ENCODE data around the gene KIF9.
"Not testable (repeated sequence)": the region's sequence is repeated elsewhere in the genome, so short reads cannot be mapped to it uniquely, and the experiment has no call there.

KIF9 gene, protein sequence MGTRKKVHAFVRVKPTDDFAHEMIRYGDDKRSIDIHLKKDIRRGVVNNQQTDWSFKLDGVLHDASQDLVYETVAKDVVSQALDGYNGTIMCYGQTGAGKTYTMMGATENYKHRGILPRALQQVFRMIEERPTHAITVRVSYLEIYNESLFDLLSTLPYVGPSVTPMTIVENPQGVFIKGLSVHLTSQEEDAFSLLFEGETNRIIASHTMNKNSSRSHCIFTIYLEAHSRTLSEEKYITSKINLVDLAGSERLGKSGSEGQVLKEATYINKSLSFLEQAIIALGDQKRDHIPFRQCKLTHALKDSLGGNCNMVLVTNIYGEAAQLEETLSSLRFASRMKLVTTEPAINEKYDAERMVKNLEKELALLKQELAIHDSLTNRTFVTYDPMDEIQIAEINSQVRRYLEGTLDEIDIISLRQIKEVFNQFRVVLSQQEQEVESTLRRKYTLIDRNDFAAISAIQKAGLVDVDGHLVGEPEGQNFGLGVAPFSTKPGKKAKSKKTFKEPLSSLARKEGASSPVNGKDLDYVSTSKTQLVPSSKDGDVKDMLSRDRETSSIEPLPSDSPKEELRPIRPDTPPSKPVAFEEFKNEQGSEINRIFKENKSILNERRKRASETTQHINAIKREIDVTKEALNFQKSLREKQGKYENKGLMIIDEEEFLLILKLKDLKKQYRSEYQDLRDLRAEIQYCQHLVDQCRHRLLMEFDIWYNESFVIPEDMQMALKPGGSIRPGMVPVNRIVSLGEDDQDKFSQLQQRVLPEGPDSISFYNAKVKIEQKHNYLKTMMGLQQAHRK

DNA sequence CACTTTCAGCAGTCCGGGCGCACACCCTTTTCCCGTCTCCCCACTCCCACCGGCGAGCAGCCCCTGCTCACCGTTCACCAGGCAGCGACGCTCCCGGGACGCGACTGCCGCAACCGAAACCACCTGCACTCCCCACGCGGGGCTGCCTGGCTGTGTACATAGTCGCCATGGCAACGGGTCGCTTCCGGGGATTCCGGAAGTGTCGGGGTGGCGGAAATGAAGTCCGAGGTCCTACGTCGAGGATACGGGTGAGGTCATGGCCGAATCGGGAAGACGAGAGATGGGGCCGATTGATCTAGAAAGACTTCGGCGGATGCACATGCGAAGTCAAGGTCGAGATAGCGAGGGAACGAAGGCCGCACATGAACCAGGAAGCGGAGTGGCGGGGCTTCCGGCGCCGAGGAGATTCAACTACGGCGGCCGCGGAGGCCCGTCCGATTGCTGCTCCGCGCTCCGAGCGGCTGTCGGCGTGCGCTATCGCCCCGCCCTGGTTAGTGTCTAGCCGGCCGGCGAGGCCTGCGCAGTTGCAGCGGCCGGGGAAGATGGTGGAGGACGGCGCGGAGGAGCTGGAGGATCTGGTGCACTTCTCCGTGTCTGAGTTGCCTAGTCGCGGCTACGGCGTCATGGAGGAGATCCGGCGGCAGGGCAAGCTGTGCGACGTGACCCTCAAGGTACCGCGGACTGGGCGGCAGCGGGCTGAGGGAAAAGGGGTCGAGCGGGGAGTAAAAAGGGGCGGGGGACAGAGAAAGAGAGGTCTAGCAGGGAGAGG lies at the start of gene KIF9, which contains the start of gene KLHL18:
Gene KIF9, minus strand, starts transcription at position 376 of the 769 bp plus-strand sequence. CDS start 5,425 bp downstream, outside the sequence.
Gene KLHL18, plus strand, starts transcription at position 521 of the 769 bp plus-strand sequence. Its CDS starts 22 bp downstream, at position 543.
- TF ChIP-seq POLR2AphosphoS5 (IDR thresholded peaks at IDR 0.05; ENCODE audit: borderline replicate concordance, low read depth, low read length) (peak; percentile 78), EZH2 (IDR thresholded peaks at IDR 0.05) (no peak), FOXP2 (optimal IDR thresholded peaks at IDR 0.05; ENCODE audit: control extremely low read depth, extremely low read length, insufficient read depth) (no peak)
- peak; percentile 44 for DNase-seq (ENCODE audit: low read depth, low spot score)
- H3K4me3 ChIP-seq: peak within 1 kb of the TSS; percentile 88
- H3K27ac ChIP-seq: peak within 1 kb of the TSS; percentile 78
- H3K9me3 ChIP-seq (ENCODE audit: low read depth, low read length): no peaks in the 10 kb centered on the region
- peak within 1 kb of the TSS; percentile 80 for H3K9ac ChIP-seq (ENCODE audit: insufficient read length)
- no peaks in the 10 kb centered on the region for H3K36me3 ChIP-seq (ENCODE audit: insufficient read depth, low read length)

DNA sequence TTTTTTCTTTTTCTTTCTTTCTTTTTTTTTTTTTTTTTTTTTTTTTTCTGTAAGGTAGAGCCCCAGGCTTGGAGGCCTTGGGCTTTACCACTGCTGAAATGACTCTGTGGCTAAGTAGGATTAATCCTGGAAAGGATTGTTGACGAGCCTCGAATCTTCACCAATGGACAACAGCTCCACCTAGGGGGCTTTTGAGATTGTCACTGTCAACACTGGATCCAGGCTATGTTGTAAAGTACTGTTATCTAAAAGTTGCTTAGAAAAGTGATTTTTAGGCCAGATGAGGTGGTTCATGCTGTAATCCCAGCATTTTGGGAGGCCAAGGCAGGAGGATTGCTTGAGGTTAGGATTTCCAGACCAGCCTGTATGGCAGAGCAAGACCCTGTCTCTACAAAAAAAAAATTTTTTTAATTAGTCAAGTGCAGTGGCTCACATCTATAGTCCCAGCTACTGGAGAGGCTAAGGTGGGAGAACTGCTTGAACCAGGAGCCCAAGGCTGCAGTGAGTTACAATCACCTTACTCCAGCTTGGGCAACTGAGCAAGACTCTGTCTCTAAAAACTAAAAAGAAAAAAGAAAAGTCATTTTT lies 41.8 kb upstream of the KIF9 start:
- H3K4me3 ChIP-seq: no peak overlapping the region
- H3K36me3 ChIP-seq (ENCODE audit: insufficient read depth, low read length): no peaks in the 10 kb centered on the region
- no peak overlapping the region for H3K9ac ChIP-seq (ENCODE audit: insufficient read length)
- H3K27ac ChIP-seq: no peak overlapping the region
- DNase-seq (ENCODE audit: low read depth, low spot score): no peak
- no peaks in the 10 kb centered on the region for H3K9me3 ChIP-seq (ENCODE audit: low read depth, low read length)
- no peak for TF ChIP-seq POLR2AphosphoS5 (IDR thresholded peaks at IDR 0.05; ENCODE audit: borderline replicate concordance, low read depth, low read length)
- no peak for TF ChIP-seq FOXP2 (optimal IDR thresholded peaks at IDR 0.05; ENCODE audit: control extremely low read depth, extremely low read length, insufficient read depth)
- TF ChIP-seq EZH2 (IDR thresholded peaks at IDR 0.05): no peak

DNA sequence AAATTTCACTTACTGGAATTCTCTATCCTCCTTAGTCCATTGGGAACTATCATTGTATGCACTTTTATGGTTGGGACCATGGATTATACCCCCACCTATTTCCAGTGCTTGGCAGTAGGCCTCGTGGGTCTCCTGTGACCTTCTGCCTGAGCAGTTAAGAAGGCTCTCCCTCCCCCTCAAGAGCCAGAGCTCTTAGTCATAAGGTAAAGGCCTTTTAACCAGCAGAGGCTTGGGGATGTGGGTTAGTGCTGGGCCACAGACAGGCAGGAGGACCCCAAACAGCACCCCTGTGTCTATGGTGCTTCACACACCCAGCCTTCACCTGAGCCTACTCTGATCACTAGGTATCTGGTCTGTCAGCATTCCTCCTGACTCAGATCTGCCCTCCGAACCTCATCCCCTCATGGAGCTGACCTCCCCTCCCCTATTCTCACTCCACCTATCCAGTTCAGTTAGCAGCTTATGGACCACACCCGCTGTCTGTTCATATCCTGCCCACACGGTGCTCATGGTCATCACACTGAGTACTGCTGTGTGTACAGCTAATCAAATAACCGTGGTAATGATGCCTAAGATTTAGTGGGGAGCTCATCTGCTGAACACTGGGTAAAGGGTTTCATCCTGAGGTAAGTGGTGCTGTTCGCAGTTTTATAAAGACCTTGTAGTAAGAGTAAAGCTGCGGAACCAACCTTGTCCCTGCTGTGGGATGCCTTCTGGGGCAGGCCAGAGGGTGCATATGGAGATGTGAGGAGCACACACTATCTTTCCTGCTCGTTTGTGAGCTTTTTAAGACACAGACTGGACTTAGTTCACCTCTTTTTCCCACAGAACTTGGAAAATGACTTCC lies 41.1 kb upstream of the KIF9 start:
- Histone ChIP-seq H3K9me3 (ENCODE audit: low read depth, low read length) (no peaks in the 10 kb centered on the region), H3K4me3 (no peak overlapping the region), H3K27ac (no peak overlapping the region), H3K9ac (ENCODE audit: insufficient read length) (no peak overlapping the region), H3K36me3 (ENCODE audit: insufficient read depth, low read length) (no peaks in the 10 kb centered on the region)
- TF ChIP-seq EZH2 (IDR thresholded peaks at IDR 0.05): no peak
- no peak for TF ChIP-seq FOXP2 (optimal IDR thresholded peaks at IDR 0.05; ENCODE audit: control extremely low read depth, extremely low read length, insufficient read depth)
- TF ChIP-seq POLR2AphosphoS5 (IDR thresholded peaks at IDR 0.05; ENCODE audit: borderline replicate concordance, low read depth, low read length): no peak
- DNase-seq (ENCODE audit: low read depth, low spot score): no peak

DNA sequence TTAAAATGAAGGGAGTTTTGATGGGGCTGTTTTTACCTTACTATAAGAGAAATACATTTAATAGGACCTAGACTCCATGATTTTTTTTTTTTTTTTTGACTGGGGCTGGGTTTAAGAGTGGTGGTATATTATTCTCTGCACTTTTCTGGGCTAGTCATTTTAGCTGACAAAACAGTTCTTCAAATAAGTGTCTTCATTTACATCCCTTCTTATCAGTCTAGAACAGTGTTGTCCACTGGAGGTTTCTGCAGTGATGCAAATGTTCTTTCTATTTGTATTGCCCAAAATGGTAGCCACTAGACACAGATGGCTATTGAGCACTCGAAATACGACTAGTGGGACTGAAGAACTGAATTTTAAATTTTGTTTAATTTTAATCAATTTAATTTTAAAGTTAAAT lies 37.4 kb upstream of the KIF9 start:
- TF ChIP-seq POLR2AphosphoS5 (IDR thresholded peaks at IDR 0.05; ENCODE audit: borderline replicate concordance, low read depth, low read length) (no peak), EZH2 (IDR thresholded peaks at IDR 0.05) (no peak), FOXP2 (optimal IDR thresholded peaks at IDR 0.05; ENCODE audit: control extremely low read depth, extremely low read length, insufficient read depth) (no peak)
- Histone ChIP-seq H3K27ac (no peak overlapping the region), H3K4me3 (no peak overlapping the region), H3K9me3 (ENCODE audit: low read depth, low read length) (no peaks in the 10 kb centered on the region), H3K36me3 (ENCODE audit: insufficient read depth, low read length) (no peaks in the 10 kb centered on the region), H3K9ac (ENCODE audit: insufficient read length) (no peak overlapping the region)
- DNase-seq (ENCODE audit: low read depth, low spot score): no peak

DNA sequence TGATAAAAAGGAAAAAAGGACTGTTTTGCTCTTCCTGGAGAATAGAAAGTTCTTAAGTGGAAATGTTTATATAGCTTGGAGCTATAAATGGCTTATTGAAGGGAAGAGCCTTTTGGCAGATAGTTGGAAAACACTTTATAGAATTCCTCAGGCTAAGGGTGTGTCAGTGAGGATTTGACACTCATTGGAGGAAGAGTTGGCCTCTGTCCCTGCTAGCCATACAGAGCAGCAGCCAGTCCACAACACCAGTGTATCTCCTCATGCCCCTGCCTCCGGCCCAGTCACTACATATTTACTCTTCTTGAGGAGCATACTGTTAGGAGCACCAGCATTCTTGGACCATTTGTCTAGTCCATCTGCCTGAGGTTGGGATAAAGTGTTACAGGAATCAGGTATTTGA lies 36.3 kb upstream of the KIF9 start:
- TF ChIP-seq FOXP2 (optimal IDR thresholded peaks at IDR 0.05; ENCODE audit: control extremely low read depth, extremely low read length, insufficient read depth) (no peak), POLR2AphosphoS5 (IDR thresholded peaks at IDR 0.05; ENCODE audit: borderline replicate concordance, low read depth, low read length) (no peak), EZH2 (IDR thresholded peaks at IDR 0.05) (no peak)
- Histone ChIP-seq H3K9me3 (ENCODE audit: low read depth, low read length) (no peaks in the 10 kb centered on the region), H3K9ac (ENCODE audit: insufficient read length) (no peak overlapping the region), H3K36me3 (ENCODE audit: insufficient read depth, low read length) (no peaks in the 10 kb centered on the region), H3K4me3 (no peak overlapping the region), H3K27ac (no peak overlapping the region)
- no peak for DNase-seq (ENCODE audit: low read depth, low spot score)

DNA sequence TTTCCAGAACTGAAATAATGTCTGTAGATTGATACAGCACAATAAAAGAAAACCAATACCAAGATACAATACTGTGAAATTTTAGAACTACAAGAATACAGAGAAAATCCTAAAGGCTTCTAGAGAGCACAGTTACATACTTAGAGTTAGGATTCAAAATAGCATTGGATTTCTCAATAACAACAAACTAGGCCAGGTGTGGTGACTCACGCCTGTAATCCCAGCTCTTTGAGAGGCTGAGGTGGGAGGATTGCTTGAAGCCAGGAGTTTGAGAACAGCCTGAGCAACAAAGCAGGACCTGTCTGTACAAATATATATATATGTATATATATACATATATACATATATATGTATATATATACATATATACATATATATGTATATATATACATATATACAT lies 33.6 kb upstream of the KIF9 start:
- DNase-seq (ENCODE audit: low read depth, low spot score); H3K9ac ChIP-seq (ENCODE audit: insufficient read length); H3K36me3 ChIP-seq (ENCODE audit: insufficient read depth, low read length); H3K9me3 ChIP-seq (ENCODE audit: low read depth, low read length); H3K27ac ChIP-seq; H3K4me3 ChIP-seq: not testable (repeated sequence)

DNA sequence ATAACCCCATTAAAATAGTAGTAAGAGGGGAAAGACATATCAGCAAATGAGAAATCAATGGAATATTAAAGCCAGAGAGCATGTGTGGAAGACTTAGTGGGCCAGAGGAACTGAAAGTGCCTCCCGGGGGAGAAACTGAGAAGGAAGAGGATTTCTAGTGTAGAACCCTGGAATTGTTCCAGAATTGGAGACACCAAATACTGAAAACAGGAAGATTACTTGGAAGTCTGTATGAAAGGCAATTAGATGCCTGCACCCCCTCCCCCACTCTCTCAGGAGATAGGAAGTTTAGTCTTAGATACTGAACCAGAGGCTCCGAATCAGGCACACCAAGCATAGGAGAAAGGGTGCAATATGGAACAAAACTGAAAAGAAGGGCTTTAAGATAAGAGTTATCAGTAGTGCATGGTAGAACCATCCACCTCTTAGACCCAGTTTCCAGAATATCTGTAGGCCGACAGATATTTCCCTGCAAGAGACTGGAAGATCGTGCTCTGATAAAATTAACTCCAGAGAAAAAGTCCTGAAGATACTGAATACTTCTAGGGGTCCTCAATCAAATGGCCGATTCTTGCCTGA lies 32.6 kb upstream of the KIF9 start:
- Histone ChIP-seq H3K27ac (peak overlapping the region; percentile 50; the same call in 1 of the 2 replicates), H3K9ac (ENCODE audit: insufficient read length) (no peak overlapping the region), H3K9me3 (ENCODE audit: low read depth, low read length) (no peaks in the 10 kb centered on the region), H3K36me3 (ENCODE audit: insufficient read depth, low read length) (no peaks in the 10 kb centered on the region), H3K4me3 (peak overlapping the region; percentile 22; the same call in 1 of the 2 replicates)
- no peak for TF ChIP-seq EZH2 (IDR thresholded peaks at IDR 0.05)
- no peak for TF ChIP-seq POLR2AphosphoS5 (IDR thresholded peaks at IDR 0.05; ENCODE audit: borderline replicate concordance, low read depth, low read length)
- no peak for TF ChIP-seq FOXP2 (optimal IDR thresholded peaks at IDR 0.05; ENCODE audit: control extremely low read depth, extremely low read length, insufficient read depth)
- peak; percentile 20 for DNase-seq (ENCODE audit: low read depth, low spot score)

Measured in SK-N-MC (cell line).